Thyroid gland (tissue), 4 donors: ENCODE results near the gene NTRK2. TPM values are rescaled to one million over a fixed set of nuclear protein-coding genes. Genes with fewer than 3 reads are reported as not detected.
A peak's percentile ranks its signal among the peaks of the same experiment; 100 is the strongest.

ENCODE experiments used
- DNase-seq, 2 donors: peaks; one replicate each; pipeline ENCODE4 v3.0.0-alpha.2; 2019
- H3K27ac ChIP-seq, 3 donors: fragments of 200-600 bp; sonication (generic); 1 replicate in 2 of 3; 2 replicates in 1 of 3; pipeline ENCODE4 v1.5.1; 2016 to 2019; ENCODE audit warnings: mild to moderate bottlenecking in 1 of 3, moderate library complexity in 1 of 3
- H3K27me3 ChIP-seq: fragments of 200-600 bp; sonication (generic); one replicate; pipeline ENCODE4 v1.5.1; 2019
- H3K36me3 ChIP-seq, 2 donors: fragments of 200-600 bp; sonication (generic); one replicate each; pipeline ENCODE4 v1.5.1; 2016 to 2019
- H3K4me1 ChIP-seq, 2 donors: fragments of 200-600 bp; sonication (generic); one replicate each; pipeline ENCODE4 v1.5.1; 2017 to 2019
- H3K4me3 ChIP-seq, 3 donors: fragments of 200-600 bp; sonication (generic); replicated peaks in 1 of 3; 1 replicate in 2 of 3; 2 replicates in 1 of 3; pipeline ENCODE4 v1.5.1; 2016; ENCODE audit warnings: mild to moderate bottlenecking in 1 of 3
- H3K9me3 ChIP-seq: fragments of 200-600 bp; sonication (generic); one replicate; pipeline ENCODE4 v1.5.1; 2017
- POLR2A ChIP-seq, 2 donors: fragments of 450-650 bp; IDR thresholded peaks; one replicate each; pipeline ENCODE4 v1.6.1; 2017; ENCODE audit warnings: antibody characterized with exemption in 2 of 2, mild to moderate bottlenecking in 2 of 2, moderate library complexity in 1 of 2
- WGBS, 2 donors: methylation state at CpG; one replicate each; pipeline ENCODE4 v1.1.5; 2017; 5-methylcytosine and 5-hydroxymethylcytosine counted together
- intact Hi-C: fragments of 100-400 bp; cut with DNase I; formaldehyde crosslinking; loops from one replicate; pipeline ENCODE4 v1.15.1; 2023
- total RNA-seq, 4 donors: library from RNA; depleted of rRNA; stranded (reverse); fragments of >200 nt; gene quantifications; one replicate each; pipeline ENCODE4 v1.2.3, GENCODE V29; 2016
- TF ChIP-seq, protein P1 (sequence below), 6 experiments: fragments of 200-600 bp in 3 of 6; fragments of 450-650 bp in 3 of 6; sonication (generic) in 3 of 6; IDR thresholded peaks; one replicate each; pipeline ENCODE4 v1.5.1; 2016 to 2019; ENCODE audit warnings: antibody characterized with exemption in 6 of 6, mild to moderate bottlenecking in 2 of 6, inconsistent platforms in 1 of 6, moderate library complexity in 1 of 6

Gene NTRK2
- total RNA-seq, 4 donors from 2014 or later = 92.0 to 186 (median 142) TPM

DNA sequence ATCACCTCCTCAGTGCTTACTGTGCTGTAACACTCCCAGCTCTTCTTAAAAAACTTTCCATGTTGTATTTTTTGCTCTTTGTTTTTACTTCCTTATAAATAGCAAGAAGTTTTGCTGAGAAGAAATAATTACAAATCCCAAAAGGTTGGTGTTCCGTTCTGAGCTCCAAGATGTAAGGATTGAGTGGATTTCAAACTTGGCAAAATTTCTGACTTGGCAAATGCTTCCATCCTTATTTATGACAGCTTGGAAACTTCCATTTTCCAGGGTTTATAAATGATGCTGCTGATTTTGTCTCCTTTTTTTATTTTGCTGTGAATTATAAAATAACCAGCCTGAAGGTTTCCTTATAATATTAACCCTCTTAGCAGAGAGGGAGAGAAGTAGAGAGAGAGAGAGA is 151.9 kb downstream of the NTRK2 start:
- TF ChIP-seq POLR2A (IDR thresholded peaks at IDR 0.05) = no peak
- TF ChIP-seq, protein P1, sequence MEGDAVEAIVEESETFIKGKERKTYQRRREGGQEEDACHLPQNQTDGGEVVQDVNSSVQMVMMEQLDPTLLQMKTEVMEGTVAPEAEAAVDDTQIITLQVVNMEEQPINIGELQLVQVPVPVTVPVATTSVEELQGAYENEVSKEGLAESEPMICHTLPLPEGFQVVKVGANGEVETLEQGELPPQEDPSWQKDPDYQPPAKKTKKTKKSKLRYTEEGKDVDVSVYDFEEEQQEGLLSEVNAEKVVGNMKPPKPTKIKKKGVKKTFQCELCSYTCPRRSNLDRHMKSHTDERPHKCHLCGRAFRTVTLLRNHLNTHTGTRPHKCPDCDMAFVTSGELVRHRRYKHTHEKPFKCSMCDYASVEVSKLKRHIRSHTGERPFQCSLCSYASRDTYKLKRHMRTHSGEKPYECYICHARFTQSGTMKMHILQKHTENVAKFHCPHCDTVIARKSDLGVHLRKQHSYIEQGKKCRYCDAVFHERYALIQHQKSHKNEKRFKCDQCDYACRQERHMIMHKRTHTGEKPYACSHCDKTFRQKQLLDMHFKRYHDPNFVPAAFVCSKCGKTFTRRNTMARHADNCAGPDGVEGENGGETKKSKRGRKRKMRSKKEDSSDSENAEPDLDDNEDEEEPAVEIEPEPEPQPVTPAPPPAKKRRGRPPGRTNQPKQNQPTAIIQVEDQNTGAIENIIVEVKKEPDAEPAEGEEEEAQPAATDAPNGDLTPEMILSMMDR (IDR thresholded peaks at IDR 0.05) = no peak
- no peak for DNase-seq
- WGBS, 2 donors = 42 to 62% methylated on average over 1 of the region's 1 CpG

DNA sequence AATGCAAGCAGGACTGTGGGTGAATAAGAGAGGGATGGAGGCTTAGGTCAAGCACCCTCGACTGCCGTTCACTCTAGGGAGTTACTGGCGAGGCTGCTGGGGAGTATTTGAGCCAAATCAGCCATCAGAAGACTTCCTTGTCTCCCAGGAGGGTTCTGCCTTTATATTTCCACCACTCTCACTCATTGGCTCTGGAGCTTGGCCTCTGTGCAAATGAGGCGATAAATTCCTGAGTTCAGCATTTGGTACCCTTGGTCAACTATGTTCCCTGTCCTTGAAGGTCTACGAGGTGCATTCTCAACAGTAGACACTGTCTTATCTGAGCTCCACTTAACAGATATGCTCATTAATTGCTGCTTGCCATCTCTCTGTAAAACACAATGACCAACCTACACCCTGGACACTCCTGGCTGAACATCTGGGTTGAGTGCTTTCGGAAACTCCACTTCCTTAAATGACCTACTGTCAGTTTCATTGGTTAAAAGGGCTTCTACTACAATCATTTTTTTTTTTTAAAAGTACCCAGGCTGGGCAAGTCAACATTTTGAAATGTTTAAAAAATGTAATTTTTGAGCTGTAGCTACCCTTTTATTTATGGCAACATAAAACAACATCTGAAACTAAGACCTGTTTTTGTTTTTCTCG is 153.2 kb downstream of the NTRK2 start:
- peak; percentile 12 to 26 for DNase-seq
- no peaks in the 10 kb centered on the region for H3K27me3 ChIP-seq
- WGBS, 2 donors = 39 to 52% methylated on average over 7 of the region's 7 CpGs
- TF ChIP-seq, protein P1 (IDR thresholded peaks at IDR 0.05) = no peak
- no peak for TF ChIP-seq POLR2A (IDR thresholded peaks at IDR 0.05)
- H3K9me3 ChIP-seq = no peaks in the 10 kb centered on the region
- no peaks in the 10 kb centered on the region for H3K36me3 ChIP-seq
- intact Hi-C loops = no loop called here
- H3K4me3 ChIP-seq = no peak overlapping the region
- H3K27ac ChIP-seq = peak overlapping the region in 1 of 3 donors; percentile 24
- H3K4me1 ChIP-seq = peaks cover 17 to 34% of the 10 kb centered on the region in 2 donors

More for the DNA sequence above, 151.9 kb downstream of the NTRK2 start:
- H3K27me3 ChIP-seq = no peaks in the 10 kb centered on the region
- H3K4me3 ChIP-seq = no peak overlapping the region
- H3K4me1 ChIP-seq = peaks cover 13 to 25% of the 10 kb centered on the region in 2 donors
- H3K9me3 ChIP-seq = no peaks in the 10 kb centered on the region
- no peaks in the 10 kb centered on the region for H3K36me3 ChIP-seq
- no peak overlapping the region for H3K27ac ChIP-seq
- intact Hi-C loops = no loop called here

DNA sequence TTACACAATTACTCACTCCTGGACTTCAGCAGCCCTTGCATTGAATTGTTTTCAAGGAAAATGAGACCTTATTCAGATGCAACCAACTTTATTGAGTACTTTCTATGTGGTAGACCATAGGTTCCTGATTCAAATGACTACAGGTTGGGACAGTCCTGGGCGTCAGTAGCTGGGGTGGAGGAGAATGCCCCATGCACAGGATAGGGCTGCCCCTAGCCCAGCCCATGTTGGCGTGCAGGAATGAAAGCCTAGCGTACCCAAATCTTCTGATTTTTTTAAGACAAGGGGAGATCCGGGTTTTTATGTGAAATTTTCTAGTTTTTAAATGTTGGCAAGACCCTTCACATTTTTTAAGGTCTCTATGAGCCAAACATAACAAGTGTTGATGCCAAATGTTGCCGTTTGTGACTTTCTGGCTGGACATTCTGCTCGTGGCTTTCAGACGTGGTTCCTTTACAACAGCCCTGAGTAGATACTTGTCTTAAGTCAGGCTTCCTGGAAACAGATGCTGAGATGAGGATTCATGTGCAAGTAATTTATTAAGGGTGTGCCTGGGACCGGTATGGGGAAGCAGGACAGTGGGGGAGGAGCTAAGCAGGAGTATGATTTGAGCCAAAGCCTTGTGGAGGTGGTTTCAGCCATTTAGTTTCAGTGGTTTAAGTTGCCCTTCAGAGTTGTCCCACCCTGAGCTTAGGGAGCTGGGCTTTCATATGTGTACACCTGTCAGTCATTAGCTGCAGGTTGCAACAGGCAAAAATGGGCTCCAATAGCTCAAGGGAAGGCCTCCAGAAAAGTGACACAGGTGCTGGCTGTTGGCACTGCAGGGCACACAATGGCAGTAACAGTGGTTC is 154.1 kb downstream of the NTRK2 start:
- intact Hi-C loops = no loop called here
- H3K27me3 ChIP-seq = no peaks in the 10 kb centered on the region
- no peak overlapping the region for H3K4me3 ChIP-seq
- no peak overlapping the region for H3K27ac ChIP-seq
- no peak for DNase-seq
- H3K36me3 ChIP-seq = no peaks in the 10 kb centered on the region
- H3K4me1 ChIP-seq = peaks cover 17 to 34% of the 10 kb centered on the region in 2 donors
- 42 to 62% methylated on average over 8 of the region's 8 CpGs for whole genome bisulfite sequencing, 2 donors
- H3K9me3 ChIP-seq = no peaks in the 10 kb centered on the region
- TF ChIP-seq POLR2A (IDR thresholded peaks at IDR 0.05) = no peak
- TF ChIP-seq, protein P1 (IDR thresholded peaks at IDR 0.05) = no peak

DNA sequence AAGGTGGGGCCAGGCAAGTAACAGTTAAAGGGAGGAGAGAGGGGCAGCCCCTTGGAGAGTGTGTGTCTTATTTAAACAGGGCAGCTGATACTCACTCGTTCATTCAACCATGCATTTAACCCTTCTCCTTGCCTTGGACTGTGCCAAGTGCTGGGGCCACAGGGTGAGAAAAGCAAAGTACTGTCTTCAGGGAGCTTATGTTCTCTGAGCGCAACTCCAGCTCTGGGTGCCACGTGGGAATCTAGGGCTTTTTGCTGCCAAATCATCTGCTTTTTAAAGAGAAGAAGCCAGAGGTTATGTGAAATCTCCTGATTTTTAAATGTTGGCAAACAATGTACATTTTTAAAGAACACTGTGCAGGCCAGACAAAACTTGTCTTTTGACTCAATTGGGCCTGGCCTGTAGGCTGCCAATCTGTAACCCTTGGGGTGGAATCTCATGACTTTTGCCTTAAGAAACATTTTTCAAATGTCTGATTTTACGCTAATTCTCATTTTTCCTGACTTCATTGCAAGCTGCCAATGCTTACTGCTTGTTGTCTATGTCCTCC is 157.8 kb downstream of the NTRK2 start:
- Histone ChIP-seq H3K4me1 (peaks cover 15 to 25% of the 10 kb centered on the region in 2 donors), H3K27ac (no peak overlapping the region), H3K4me3 (no peak overlapping the region), H3K9me3 (no peaks in the 10 kb centered on the region), H3K36me3 (no peaks in the 10 kb centered on the region), H3K27me3 (no peaks in the 10 kb centered on the region)
- intact Hi-C loops = no loop called here
- WGBS, 2 donors = 49 to 64% methylated on average over 4 of the region's 4 CpGs
- TF ChIP-seq POLR2A (IDR thresholded peaks at IDR 0.05) = no peak
- TF ChIP-seq, protein P1 (IDR thresholded peaks at IDR 0.05) = no peak
- DNase-seq = peak in 1 of 2 donors; percentile 27
